Liver (tissue), 9 donors: ENCODE measurements around the gene ASTN1. TPM values are rescaled to one million over a fixed set of nuclear protein-coding genes. Genes with fewer than 3 reads are reported as not detected.

Experiments used
- DNase-seq: peaks from one replicate; pipeline ENCODE4 v3.0.0-alpha.2; 2017; ENCODE audit warnings: low spot score
- H3K27ac ChIP-seq, 2 donors: one replicate each; pipeline ENCODE4 v1.7.0; 2013; ENCODE audit warnings: inconsistent platforms in 2 of 2, low read length in 2 of 2, control low read depth in 1 of 2, low read depth in 1 of 2, mild to moderate bottlenecking in 1 of 2
- H3K27me3 ChIP-seq, 4 donors: one replicate each; pipeline versions ENCODE4 v1.6.1 to v1.7.0; 2013; ENCODE audit warnings: low read length in 3 of 4, inconsistent platforms in 1 of 4, mild to moderate bottlenecking in 1 of 4, moderate library complexity in 1 of 4; ENCODE audit not compliant: control insufficient read depth in 4 of 4, insufficient read depth in 4 of 4
- H3K36me3 ChIP-seq, 4 donors: one replicate each; pipeline versions ENCODE4 v1.6.1 to v1.7.0; 2013; ENCODE audit warnings: low read length in 3 of 4, mild to moderate bottlenecking in 3 of 4, low read depth in 1 of 4, moderate library complexity in 1 of 4; ENCODE audit not compliant: control insufficient read depth in 4 of 4, insufficient read depth in 3 of 4
- H3K4me1 ChIP-seq, 4 donors: one replicate each; pipeline versions ENCODE4 v1.6.1 to v1.7.0; 2013; ENCODE audit warnings: low read length in 3 of 4, mild to moderate bottlenecking in 3 of 4, moderate library complexity in 1 of 4; ENCODE audit not compliant: control insufficient read depth in 4 of 4, insufficient read depth in 4 of 4
- H3K4me3 ChIP-seq, 3 donors: one replicate each; pipeline versions ENCODE4 v1.6.1 to v1.7.0; 2013; ENCODE audit warnings: low read length in 3 of 3, control low read depth in 1 of 3, low read depth in 1 of 3, mild to moderate bottlenecking in 1 of 3
- H3K9ac ChIP-seq, 2 donors: one replicate each; pipeline ENCODE4 v1.7.0; 2013; ENCODE audit warnings: low read length in 2 of 2, mild to moderate bottlenecking in 2 of 2, moderate library complexity in 2 of 2, control low read depth in 1 of 2, low read depth in 1 of 2
- H3K9me3 ChIP-seq, 4 donors: one replicate each; pipeline versions ENCODE4 v1.6.1 to v1.7.0; 2013; ENCODE audit warnings: low read length in 3 of 4; ENCODE audit not compliant: control insufficient read depth in 4 of 4
- EGR1 ChIP-seq, 2 donors: IDR thresholded peaks; 2 replicates each; pipeline ENCODE4 v1.6.1; 2016 to 2018; ENCODE audit warnings: antibody characterized with exemption in 2 of 2, low read depth in 2 of 2
- FOXA1 ChIP-seq: IDR thresholded peaks from 2 replicates; pipeline ENCODE4 v1.6.1; 2016; ENCODE audit warnings: antibody characterized with exemption
- FOXA2 ChIP-seq: IDR thresholded peaks from 2 replicates; pipeline ENCODE4 v1.6.1; 2016; ENCODE audit warnings: antibody characterized with exemption
- GABPA ChIP-seq, 2 donors: IDR thresholded peaks in 1 of 2; conservative IDR thresholded peaks in 1 of 2; 2 replicates each; pipeline ENCODE4 v1.6.1; 2016; ENCODE audit warnings: antibody characterized with exemption in 2 of 2, mild to moderate bottlenecking in 1 of 2, moderate library complexity in 1 of 2
- HNF4A ChIP-seq, 2 donors: conservative IDR thresholded peaks; 2 replicates each; pipeline ENCODE4 v1.6.1; 2016; ENCODE audit warnings: antibody characterized with exemption in 2 of 2, mild to moderate bottlenecking in 2 of 2
- HNF4G ChIP-seq: IDR thresholded peaks from 2 replicates; pipeline ENCODE4 v1.6.1; 2016; ENCODE audit warnings: antibody characterized with exemption
- JUND ChIP-seq, 2 donors: IDR thresholded peaks; 2 replicates each; pipeline ENCODE4 v1.6.1; 2016; ENCODE audit warnings: antibody characterized with exemption in 2 of 2
- MAX ChIP-seq: IDR thresholded peaks from 2 replicates; pipeline ENCODE4 v1.6.1; 2016; ENCODE audit warnings: antibody characterized with exemption
- NR2F2 ChIP-seq: IDR thresholded peaks from 2 replicates; pipeline ENCODE4 v1.6.1; 2016; ENCODE audit warnings: antibody characterized with exemption
- RAD21 ChIP-seq, 2 donors: IDR thresholded peaks; 2 replicates each; pipeline ENCODE4 v1.6.1; 2016; ENCODE audit warnings: antibody characterized with exemption in 2 of 2, mild to moderate bottlenecking in 2 of 2
- REST ChIP-seq: IDR thresholded peaks from 2 replicates; pipeline ENCODE4 v1.6.1; 2016; ENCODE audit warnings: antibody characterized with exemption, mild to moderate bottlenecking
- RXRA ChIP-seq, 2 donors: IDR thresholded peaks; 2 replicates each; pipeline ENCODE4 v1.6.1; 2017 to 2018; ENCODE audit warnings: antibody characterized with exemption in 2 of 2, mild to moderate bottlenecking in 1 of 2
- SP1 ChIP-seq: IDR thresholded peaks from 2 replicates; pipeline ENCODE4 v1.6.1; 2018; ENCODE audit warnings: antibody characterized with exemption, mild to moderate bottlenecking
- TAF1 ChIP-seq: conservative IDR thresholded peaks from 2 replicates; pipeline ENCODE4 v1.6.1; 2016; ENCODE audit warnings: antibody characterized with exemption, mild to moderate bottlenecking
- YY1 ChIP-seq: IDR thresholded peaks from 2 replicates; pipeline ENCODE4 v1.6.1; 2016; ENCODE audit warnings: antibody characterized with exemption, mild to moderate bottlenecking
- ZBTB33 ChIP-seq: IDR thresholded peaks from 2 replicates; pipeline ENCODE4 v1.6.1; 2016; ENCODE audit warnings: antibody characterized with exemption
- WGBS: extraction: QIAGEN DNeasy Blood & Tissue Kit; methylation state at CpG from one replicate; pipeline ENCODE4 v1.1.7; 2013; 5-methylcytosine and 5-hydroxymethylcytosine counted together
- polyA plus RNA-seq, 2 donors: library from polyadenylated mRNA; stranded (reverse) in 1 of 2; unstranded in 1 of 2; fragments of 200-250 nt in 1 of 2; fragments of >200 nt in 1 of 2; fragmentation: Nextera tagmentation in 1 of 2; extraction: Ambion mirVana in 1 of 2; gene quantifications; one replicate each; pipeline versions ENCODE4 v1.2.1 to v1.2.3, GENCODE V29; 2013 to 2015
- total RNA-seq, 2 donors: library from RNA; depleted of rRNA; stranded (reverse); fragments of >200 nt; gene quantifications; one replicate each; pipeline ENCODE4 v1.2.3, GENCODE V29; 2014
- TF ChIP-seq, protein P1 (sequence below): fragments of 150-350 bp; IDR thresholded peaks from 2 replicates; pipeline ENCODE4 v1.5.1; 2017; ENCODE audit warnings: improper control_type of control experiment, low read depth, low read length; ENCODE audit not compliant: missing input control
- TF ChIP-seq, protein P2 (sequence below): IDR thresholded peaks from 2 replicates; pipeline ENCODE4 v1.6.1; 2016; ENCODE audit warnings: antibody characterized with exemption
- donor health status: healthy.
- donor health status: healthy.
- donor health status: healthy.
- donor health status: healthy.
- donor health status: healthy.

The ASTN1 gene
- total and polyA plus RNA-seq, 4 donors = 0.10 to 0.28 (median 0.18) TPM

DNA sequence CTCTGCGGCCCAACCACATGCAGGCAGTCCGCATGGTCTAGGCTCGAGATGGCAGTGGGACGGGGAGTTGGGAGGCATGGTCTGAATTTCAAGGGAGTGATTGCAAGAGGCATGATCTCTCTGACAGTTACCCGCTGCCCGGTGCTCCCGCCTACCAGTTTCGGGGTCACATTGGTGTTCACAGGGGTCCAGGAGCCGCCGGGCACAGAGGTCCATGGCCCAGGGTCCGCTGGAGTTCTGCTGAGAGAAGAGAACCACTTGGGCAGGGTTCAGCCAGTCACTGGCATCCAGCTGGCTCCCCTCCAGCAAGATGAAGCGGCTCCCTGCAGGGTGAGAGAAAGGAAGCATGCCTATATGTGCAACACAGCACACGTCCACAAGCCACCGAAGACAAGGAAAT is 141.3 kb downstream of the ASTN1 start:
- Histone ChIP-seq H3K27me3 (peaks cover 0 to 2% (median 0%) of the 10 kb centered on the region in 4 donors), H3K27ac (no peak overlapping the region), H3K4me3 (no peak overlapping the region), H3K9me3 (no peaks in the 10 kb centered on the region), H3K36me3 (no peaks in the 10 kb centered on the region), H3K9ac (no peak overlapping the region), H3K4me1 (no peaks in the 10 kb centered on the region)
- WGBS = 88% methylated on average over 14 of the region's 14 CpGs
- TF ChIP-seq SP1 (no peak), HNF4A (conservative IDR thresholded peaks at IDR 0.05) (no peak), MAX (no peak)
- DNase-seq = no peak

GRCh38 chr1:177021687-177022086 is 142.8 kb downstream of the ASTN1 start:
- Histone ChIP-seq H3K4me3 (no peak overlapping the region), H3K36me3 (no peaks in the 10 kb centered on the region), H3K4me1 (no peaks in the 10 kb centered on the region), H3K9me3 (no peaks in the 10 kb centered on the region), H3K27me3 (peaks cover 0 to 3% (median 2%) of the 10 kb centered on the region in 4 donors), H3K9ac (no peak overlapping the region), H3K27ac (no peak overlapping the region)
- TF ChIP-seq TAF1 (no peak), RAD21 (IDR thresholded peaks at IDR 0.05) (no peak), NR2F2 (no peak), GABPA (IDR thresholded peaks at IDR 0.05 in 1 of 2, conservative IDR thresholded peaks at IDR 0.05 in 1 of 2) (no peak), RXRA (IDR thresholded peaks at IDR 0.05) (no peak), EGR1 (IDR thresholded peaks at IDR 0.05; ENCODE audit: low read depth in 2 of 2) (no peak), YY1 (no peak), FOXA2 (no peak), FOXA1 (no peak), REST (no peak), MAX (no peak), HNF4G (no peak), HNF4A (conservative IDR thresholded peaks at IDR 0.05) (no peak), SP1 (no peak), ZBTB33 (no peak), JUND (IDR thresholded peaks at IDR 0.05) (no peak)
- TF ChIP-seq, protein P1, sequence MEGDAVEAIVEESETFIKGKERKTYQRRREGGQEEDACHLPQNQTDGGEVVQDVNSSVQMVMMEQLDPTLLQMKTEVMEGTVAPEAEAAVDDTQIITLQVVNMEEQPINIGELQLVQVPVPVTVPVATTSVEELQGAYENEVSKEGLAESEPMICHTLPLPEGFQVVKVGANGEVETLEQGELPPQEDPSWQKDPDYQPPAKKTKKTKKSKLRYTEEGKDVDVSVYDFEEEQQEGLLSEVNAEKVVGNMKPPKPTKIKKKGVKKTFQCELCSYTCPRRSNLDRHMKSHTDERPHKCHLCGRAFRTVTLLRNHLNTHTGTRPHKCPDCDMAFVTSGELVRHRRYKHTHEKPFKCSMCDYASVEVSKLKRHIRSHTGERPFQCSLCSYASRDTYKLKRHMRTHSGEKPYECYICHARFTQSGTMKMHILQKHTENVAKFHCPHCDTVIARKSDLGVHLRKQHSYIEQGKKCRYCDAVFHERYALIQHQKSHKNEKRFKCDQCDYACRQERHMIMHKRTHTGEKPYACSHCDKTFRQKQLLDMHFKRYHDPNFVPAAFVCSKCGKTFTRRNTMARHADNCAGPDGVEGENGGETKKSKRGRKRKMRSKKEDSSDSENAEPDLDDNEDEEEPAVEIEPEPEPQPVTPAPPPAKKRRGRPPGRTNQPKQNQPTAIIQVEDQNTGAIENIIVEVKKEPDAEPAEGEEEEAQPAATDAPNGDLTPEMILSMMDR = no peak
- TF ChIP-seq, protein P2, sequence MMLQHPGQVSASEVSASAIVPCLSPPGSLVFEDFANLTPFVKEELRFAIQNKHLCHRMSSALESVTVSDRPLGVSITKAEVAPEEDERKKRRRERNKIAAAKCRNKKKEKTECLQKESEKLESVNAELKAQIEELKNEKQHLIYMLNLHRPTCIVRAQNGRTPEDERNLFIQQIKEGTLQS = no peak
- DNase-seq = no peak
- WGBS = 69% methylated on average over 2 of the region's 2 CpGs
